ENCODE data around the gene WWC1.

GRCh38 chr5:168291964-168292785 lies 730 bp downstream of the WWC1 start:
- no peak; the same call in 1 of the 2 replicates for TF ChIP-seq CTCF (conservative IDR thresholded peaks at IDR 0.05)
- no peak for TF ChIP-seq EZH2 (IDR thresholded peaks at IDR 0.05; ENCODE audit: low read depth)

All from PC-9 (cell line).